HG03139 (cell line): ENCODE data around the gene ITGA11.

Experiments used
- ATAC-seq: cut with Tn5 transposase; IDR thresholded peaks from one replicate; pipeline ENCODE4 v1.9.1; 2021; ENCODE audit not compliant: unreplicated experiment

The ITGA11 gene

DNA sequence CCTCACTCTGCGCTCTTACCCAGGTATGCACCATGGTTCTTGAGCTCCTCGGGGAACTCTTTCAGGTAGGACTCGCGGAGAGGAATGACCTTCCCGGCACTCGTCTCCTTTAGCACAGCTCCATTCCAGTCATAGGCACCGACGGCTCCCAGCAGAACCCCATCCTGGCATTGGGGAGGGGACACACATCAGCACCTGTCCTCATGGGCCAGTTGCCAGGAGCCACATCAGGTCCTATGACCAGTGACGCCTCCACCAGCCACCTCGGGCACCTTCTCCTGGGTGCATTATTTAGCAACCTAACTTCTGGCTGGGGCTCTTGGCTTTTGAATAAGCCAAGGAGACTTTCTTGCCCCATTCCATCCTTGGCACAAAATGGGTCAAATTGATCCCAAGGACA lies 92.5 kb downstream of the ITGA11 start:
- ATAC-seq, result no peak

DNA sequence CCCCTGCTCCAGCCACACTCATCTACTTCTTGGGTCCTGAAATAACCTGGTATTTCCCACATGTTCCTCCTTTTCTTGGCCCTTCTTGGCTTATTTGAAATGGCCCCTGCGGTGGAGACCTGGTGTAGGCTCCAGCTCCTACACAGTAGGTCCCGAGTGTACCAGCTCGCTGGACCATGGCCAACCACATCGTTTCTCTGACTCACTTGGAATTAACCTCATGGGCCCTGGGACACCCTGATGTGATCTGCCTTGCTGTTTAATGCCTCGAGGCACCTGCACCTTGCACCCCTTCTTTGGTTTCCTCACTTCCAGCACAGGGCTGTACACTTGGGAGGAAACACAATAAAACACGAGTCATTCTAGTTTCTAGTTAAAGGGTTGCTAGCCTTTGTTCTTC lies 94.1 kb downstream of the ITGA11 start:
- ATAC-seq, result no peak

DNA sequence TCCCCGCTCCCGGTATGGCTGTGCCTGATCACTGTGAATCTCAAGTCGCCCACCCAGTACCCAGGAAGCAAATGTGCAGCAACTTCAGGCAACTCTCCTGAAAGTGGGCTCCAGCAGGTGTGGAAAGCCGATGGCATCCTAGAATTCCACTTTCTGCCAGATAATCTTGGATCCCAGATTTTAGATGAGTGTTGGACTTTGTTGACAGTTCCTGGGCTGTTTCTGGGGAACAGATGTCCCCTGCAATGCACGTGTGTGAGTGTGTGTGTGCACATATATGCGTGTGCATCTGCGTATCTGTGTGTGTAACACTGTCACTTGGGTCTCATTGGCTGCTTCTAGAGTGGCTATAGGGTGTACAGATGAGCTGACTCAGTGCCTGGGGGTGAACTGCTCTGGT lies 95.4 kb downstream of the ITGA11 start:
- ATAC-seq, result no peak

DNA sequence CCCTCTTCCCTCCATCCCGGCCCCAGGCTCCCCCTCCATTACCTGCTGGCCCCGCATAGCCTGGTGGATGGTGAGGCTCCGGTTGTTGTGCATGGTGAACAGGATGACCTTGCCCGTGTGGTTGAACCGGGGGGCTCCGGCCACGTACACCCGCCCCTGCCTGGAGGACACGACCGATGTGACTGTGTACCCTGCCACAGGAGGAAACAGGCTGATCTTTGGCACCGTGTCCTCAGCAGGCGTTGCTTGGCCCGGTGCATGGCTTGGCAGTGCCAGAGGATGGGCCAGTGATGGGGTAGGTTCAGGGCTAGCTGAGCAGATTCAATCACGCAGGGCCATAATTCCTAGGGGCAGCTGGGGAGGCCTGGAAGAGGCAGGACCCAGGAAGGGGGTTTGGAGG lies 96.3 kb downstream of the ITGA11 start:
- ATAC-seq, result no peak

DNA sequence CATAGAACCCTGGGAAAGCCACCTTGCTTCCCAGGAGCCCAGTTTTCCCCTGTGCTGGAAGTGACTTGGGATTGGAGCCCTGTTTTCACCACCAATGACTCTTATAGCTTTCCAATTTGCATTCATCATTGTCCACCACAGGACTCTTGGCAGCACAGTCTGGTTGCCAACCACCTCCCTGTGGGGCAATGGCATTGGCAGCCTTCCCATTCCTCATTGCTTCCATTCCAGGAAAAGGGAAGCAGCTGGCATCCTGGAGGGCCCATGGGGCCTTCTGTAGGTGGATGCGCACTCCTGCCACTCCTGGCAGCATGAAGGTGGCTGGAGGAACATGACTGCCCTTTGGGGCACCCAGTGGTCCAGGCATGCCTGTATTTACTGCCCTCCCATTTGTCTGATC lies 96.7 kb downstream of the ITGA11 start:
- no peak for ATAC-seq

DNA sequence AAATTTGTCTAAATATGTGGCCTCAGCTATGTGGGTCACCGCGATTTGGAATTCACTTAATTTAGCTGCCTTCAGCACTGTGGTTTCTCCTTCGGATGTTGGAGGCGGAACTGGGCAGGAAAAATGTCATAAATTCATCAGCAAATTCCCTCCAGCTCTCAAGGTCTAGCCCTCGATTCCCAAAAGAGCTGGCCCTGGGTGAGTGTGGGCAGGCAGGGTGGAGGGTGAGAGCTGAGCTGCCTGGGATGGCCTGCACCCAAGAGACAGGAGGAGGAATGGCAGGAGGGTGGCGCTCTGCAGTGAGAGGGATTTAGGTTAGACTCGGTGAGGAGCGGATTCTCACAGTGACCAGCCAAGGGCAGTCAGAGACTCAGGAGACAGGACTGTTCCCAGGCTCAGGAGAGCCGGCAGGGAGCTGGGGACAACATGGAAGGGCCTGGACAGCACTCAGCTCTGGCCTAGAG lies 97.3 kb downstream of the ITGA11 start:
- ATAC-seq, result no peak

DNA sequence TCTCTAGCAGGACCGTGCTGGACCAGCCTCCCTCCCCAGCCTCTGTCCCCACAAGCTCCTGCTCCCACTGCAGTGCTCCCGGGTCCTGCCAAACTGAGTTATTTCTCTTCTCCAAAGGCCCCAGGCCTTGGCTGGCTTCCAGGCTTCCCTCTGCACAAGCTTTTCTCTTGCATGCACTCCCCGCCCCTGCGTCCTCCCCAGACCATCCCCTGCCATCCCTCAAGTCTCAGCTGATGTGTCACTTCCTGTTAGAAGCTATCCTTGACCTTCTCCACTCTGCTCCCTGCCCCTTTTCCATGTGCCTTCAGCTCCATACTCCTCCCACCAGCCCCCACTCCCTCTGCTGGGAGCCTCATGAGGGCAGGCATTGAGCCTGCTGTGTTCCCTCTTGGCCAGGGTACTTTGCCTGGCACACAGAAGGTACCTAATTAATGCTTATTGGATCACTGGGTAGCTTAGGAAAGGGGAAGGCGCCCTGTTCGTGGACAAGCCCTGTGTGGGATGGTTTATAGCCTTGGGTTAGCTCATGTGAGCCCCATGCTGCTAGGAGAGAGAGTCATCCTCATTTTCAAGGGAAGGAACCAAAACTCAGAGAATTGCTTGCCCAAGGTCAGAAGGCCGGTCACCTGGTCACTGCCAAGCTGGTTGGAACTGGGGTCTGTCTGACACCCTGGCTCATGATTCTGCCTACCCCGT lies 98.0 kb downstream of the ITGA11 start:
- no peak for ATAC-seq

DNA sequence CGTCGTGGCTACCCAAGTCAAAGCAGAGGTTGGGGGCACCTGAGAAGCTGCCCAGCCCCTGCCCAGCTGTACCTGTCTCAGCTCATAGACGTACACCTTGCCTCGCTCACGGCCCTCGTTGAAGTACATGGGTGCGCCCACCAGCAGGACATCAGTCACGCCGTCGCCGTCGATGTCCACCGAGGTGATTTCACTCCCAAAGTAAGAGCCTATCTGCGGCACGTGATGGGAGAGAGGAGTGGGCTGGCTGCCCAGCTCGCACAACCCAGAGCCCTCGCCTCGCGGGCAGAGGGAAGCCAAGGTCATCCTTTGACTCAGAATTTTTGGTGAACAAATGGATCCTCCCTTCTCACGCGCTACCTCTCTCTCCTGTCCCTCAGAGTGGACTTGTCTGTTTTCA lies 99.7 kb downstream of the ITGA11 start:
- no peak for ATAC-seq

DNA sequence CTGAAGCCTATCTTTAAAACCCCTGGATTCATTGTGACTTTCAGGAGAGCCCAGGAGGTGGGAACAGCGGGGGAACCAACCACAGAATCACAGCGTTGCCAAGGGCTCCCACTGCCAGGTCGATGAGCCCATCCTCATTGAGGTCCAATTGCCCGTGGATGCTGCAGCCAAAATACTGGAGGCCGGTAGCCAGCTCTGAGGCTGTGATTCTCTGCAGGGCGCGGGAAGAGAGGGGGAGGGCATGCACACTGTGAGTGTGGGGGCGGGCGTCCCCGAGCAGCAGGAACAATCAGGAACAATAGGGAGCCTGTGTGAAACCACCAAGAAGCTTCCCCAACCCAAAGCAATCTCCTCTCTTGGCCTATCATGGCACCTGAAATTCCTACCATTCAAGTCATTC lies 101.1 kb downstream of the ITGA11 start:
- ATAC-seq, result no peak

DNA sequence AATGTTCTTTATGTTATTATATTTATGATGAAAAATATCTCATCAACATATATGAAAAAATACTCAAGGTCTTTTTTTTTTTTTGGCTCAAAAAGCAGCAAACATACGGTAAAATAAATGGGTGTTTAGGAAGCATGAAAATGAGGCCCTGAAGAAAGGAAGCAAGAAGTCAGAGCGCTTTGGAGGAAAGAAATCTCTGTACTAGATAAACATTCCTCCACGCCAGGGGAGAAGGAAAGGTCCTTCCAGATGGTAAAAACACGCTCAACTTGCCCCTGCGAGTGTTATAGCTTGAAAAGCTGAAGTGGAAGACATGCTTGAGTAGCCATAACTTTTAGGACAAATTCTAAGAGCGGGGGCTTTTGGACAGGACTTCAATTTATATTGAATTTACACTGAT lies 101.5 kb downstream of the ITGA11 start:
- no peak for ATAC-seq

DNA sequence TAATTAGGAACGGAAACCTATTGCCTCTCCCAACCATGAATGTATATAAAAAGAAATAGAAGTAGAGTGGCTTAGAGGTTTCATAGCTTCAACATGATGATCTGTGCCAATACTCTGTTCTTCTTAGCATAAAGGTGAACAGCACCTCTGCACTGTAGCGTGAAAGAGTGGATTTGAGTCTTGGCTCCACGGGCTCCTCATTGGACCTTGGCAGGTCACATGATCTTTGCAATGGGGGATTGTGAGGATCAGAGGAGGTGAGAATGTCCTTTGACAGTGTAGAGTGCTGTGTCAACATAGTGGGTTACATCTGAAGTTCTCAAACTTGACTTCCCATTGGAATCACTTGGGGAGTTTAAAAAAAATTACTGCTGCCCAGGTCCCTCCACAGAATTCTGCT lies 103.0 kb downstream of the ITGA11 start:
- ATAC-seq, result no peak

DNA sequence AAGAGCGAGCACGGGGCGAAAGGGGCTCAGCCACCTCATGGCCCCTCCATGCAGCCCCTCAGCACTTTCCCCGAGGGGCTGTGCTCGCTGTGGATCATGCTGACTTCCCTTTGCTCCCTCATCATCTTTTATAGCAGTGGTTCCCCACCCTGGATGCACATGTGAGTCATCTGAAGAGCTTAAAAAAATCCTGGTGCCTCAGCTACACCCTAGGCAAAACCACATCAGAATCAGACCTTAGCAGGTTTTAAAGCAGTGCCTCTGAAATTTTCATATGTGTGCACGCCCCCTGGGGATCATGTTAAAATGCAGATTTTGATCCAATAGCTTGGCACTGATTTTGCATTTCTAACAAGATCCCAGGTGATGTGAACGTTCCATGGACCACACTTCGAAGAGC lies 103.5 kb downstream of the ITGA11 start:
- ATAC-seq, result no peak

DNA sequence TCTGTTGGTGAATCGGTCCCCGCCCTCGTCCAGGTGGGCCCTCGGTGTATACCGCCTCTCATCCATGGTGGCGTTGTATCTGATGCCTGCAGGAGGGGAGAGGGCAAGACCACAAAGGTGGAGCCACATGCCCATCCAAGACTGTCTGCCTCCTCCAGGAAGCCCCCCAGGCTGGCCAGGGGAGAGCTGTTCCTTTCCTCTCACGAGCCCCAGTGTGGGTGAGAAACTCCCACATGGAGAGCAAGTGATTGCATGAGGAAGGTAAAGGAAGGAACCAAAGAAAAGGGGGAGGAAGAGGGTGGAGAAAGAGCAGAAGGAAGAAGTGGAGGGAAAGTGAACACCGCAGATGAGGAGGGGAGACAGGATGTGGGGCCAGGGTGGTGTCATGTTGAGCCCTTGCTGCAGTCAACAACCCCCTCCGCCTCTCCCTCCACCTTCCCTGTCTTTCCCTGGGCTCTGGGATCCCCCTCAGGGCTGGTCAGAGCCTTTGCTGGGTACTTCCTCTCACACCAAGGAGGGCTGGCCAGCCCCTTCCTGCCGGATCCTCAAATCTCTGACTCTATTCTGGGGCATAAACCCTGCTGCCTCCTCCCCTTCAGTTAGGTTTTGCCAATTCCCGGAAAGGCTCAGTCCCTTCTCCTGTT lies 105.1 kb downstream of the ITGA11 start:
- ATAC-seq, result no peak

DNA sequence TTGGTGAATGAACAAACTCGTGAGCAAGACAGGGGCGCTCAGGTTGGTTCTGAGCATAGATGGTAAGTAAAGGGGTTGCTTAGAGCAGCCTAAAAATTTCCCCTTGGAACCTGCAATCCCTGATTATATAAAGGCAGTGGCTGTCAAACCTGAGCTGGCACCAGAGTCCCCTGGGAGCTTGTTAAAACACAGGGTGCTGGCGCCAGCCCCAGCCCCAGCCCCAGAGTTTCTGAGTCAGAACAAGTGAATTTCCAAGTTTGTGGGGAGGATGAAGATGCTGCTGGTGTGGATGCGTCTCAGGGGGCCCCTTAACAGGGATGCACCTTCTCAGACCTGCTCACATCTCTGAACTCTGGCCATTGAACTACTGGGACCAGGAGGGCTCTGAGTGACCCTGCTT lies 106.2 kb downstream of the ITGA11 start:
- no peak for ATAC-seq

DNA sequence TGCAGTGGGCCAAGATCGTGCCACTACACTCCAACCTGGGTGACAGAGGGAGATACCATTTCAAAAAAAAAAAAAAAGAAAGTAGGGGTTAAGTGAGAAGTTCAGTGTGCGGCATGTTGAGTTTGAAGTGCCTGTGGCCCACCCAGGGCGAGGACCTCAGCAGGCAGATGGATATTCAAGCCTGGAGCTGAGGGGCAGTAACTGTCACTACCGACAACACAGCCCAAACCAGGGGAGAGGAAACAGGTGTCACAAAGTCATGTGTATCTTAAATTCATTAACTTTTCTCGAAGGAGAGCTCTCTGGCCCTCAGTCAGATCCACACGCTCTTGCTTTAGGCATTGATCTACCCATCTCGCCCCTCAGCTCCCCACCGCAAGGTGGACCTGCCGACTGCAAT lies 109.2 kb downstream of the ITGA11 start:
- no peak for ATAC-seq

DNA sequence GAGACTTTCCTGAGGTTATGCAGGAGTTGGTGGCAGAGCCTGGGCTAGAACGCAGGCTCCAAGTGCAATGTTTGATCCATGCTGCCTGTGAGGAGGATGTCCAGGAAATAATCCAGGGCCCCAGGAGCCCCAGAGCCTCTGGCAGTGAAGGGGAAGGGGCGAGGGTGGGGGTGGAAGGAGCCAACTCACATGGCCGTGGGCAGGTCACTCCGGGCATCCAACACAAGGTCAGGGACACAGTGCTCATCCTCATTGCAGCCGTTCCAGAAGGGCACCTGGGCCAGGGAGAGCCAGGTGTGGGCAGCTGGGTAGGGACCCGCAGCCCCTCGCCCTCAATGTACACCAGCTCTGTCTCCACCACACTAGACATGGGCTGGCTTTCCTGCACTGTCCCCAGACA lies 110.7 kb downstream of the ITGA11 start:
- no peak for ATAC-seq

DNA sequence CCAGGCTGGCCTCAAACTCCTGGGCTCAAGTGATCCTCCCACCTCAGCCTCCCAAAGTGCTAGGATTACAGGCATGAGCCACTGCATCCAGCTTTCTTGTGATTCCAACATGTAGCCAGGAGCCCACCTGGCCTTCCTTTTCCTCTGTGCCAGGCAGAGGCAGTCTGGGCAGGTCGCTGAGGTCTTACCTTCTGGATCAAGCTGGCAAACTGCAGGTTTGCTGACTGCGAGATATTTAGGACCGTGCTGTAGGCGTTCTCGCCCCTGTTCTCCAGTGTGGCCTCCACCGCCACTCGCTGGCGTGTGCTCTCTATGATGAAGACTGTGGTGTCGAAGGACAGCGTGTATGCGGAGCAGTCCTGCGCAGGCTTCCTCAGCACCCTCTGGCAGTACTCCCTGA lies 112.0 kb downstream of the ITGA11 start:
- no peak for ATAC-seq

DNA sequence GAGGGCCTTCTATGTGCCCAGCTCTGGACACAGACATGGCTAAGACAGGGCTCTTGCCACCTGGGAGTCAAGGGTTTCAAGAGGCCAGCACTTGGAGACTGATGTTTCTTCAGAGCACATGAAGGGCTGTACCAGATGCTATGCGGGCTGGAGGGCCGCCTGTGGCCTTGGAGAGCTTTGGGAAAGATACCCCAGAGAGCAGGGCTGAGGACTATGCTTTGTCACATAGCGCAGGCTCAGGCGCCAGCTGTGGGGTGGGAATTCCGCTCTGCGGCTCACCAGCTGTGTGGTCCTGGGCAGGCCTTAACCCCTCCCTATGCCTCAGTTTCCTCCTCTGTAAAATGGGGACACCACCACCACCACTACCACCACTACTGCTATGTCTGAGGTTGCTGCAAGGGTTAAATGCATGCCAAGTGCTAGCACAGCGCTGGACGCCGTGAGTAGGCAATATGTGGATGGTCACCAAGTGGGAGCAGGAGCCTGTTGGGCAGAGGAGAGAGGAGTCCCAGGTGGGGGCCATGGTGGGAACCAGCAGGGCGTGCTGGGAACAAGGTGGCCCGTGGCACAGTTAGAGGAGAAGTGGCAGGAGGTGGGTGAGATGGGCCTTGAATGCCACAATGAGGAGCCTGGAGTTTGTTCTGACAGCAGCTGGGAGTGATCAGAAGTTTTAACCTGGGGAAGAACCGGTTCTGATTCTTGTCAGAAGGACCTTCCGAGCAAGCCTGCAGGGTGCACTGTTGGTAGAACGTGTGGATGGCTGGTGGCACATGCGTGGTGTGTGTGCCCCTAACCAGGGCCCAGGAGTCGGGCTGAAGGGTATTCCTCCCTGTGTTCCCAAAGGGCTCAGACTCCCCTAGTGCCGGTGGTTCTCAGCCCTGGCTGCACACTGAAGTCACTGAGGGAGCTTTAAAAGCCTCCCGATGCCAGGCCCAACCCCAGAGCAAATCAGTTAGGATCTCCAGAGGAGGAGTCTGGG lies 112.7 kb downstream of the ITGA11 start:
- no peak for ATAC-seq

DNA sequence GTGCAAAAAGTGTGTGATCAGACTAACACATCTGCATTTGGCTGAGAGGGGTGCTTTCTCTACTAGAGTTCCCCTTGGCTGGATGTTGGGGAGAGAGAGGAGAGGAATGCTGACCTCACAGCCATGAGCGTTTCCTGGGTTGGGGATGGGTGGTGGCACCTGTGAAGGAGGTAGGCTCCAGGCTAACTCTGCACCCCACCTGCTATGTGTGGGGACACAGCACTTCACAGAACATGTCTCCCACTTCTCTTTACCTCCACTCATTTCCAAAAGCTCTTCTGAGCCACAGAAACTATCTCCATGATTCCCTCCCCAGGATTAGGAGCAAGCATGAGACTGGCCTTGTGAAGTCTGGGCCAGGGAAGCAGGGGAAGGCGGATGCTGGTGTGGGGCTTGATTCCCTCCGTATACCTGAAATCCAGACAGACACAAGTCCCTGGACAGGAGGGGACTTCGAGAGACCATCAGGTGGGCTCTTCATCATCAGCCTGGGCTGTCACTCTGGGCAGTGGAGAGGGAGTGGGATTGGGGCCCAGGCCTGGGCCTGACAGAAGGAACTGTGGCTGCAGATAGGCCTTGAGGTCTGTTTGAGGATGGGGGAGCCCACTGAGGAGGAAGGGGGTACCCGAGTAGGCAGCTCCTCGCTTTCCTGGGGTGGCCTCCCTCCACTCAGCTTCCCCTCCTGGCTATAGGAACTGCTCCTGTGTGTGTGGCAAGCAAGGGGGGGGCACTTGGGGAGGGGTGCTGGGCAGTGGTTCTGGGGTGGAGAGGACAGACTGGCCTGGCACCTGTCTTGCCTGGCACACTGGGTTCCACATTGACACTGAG lies 113.7 kb downstream of the ITGA11 start:
- ATAC-seq, result no peak

DNA sequence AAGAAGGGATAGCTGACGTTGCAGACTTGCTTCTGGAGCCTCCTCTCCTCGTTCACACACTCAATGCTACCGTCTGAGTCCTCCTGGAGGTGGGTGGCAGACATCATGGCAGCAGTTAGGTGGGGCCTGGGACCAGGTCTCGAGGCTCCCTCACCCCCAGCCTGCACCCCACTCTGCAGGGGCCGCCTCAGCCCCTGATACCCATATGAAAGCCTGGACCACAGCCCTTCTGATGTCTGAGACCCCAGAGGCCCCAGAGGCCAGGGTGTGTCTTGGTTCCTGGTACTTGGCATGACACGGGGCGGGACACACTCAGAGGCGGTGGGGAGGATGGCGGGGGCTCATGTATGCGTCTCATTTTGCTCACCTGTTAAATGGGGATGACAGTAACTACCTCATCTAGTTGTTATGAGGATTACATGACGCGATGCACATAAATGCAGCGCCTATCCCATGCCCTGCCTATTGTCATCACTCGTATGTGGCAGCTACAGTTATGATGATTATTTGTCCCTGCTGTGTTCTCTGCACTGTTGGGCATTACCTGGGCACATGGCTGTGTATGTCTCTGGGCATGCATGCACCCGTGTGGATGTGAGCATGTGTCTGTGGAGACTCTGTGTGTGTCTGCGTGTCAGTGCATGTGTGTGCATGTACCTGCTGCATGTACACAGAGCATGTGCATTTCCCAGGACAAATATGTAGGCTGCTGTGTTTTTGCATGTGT lies 114.5 kb downstream of the ITGA11 start:
- no peak for ATAC-seq
